K562 (cell line): Measurements from ENCODE around the gene CHMP4B. TPM values are rescaled to one million over a fixed set of nuclear protein-coding genes. Genes with fewer than 3 reads are reported as not detected.

Source experiments
- BCOR ChIP-seq: fragments of 450-650 bp; IDR thresholded peaks from 2 replicates; pipeline ENCODE4 v1.6.1; 2016
- GMEB1 ChIP-seq: fragments of 250-450 bp; sonication (Bioruptor Pico); IDR thresholded peaks from 2 replicates; pipeline ENCODE4 v1.4.0; 2020; ENCODE audit warnings: mild to moderate bottlenecking
- KLF16 ChIP-seq: IDR thresholded peaks from 2 replicates; pipeline ENCODE4 v1.6.1; 2016; ENCODE audit warnings: antibody characterized with exemption
- NFE2 ChIP-seq: IDR thresholded peaks from 2 replicates; pipeline ENCODE4 v1.6.1; 2014; ENCODE audit warnings: antibody characterized with exemption, low read depth
- RFX5 ChIP-seq: IDR thresholded peaks from 2 replicates; pipeline ENCODE4 v1.6.1; 2011; ENCODE audit warnings: low read depth, mild to moderate bottlenecking, improper control_type of control experiment, low read length
- ZNF232 ChIP-seq: sonication (generic); formaldehyde crosslinking; IDR thresholded peaks from 2 replicates; pipeline ENCODE4 v1.8.0; 2022; ENCODE audit warnings: mild to moderate bottlenecking, missing genetic modification reagents
- ZNF507 ChIP-seq: conservative IDR thresholded peaks from 2 replicates; pipeline ENCODE4 v1.6.1; 2017; ENCODE audit warnings: missing genetic modification characterization, missing compliant biosample characterization
- ZNF766 ChIP-seq: fragments of 200-800 bp; sonication (Bioruptor generic); conservative IDR thresholded peaks from 2 replicates; pipeline ENCODE4 v1.6.1; 2016; ENCODE audit warnings: missing genetic modification characterization, missing compliant biosample characterization
- polyA plus RNA-seq, 8 experiments: library from polyadenylated mRNA; depleted of rRNA in 4 of 8; stranded (reverse) in 5 of 8; unstranded in 3 of 8; fragments of >200 nt; fragmentation: Nextera tagmentation in 2 of 8; fragmentation: Illumina TruSeq in 1 of 8; extraction: Ambion mirVana in 2 of 8; extraction: Trizol in 1 of 8; gene quantifications; 2 replicates each; pipeline versions ENCODE4 v1.2.1 to v1.2.3, GENCODE V29; 2011 to 2014; ENCODE audit warnings: inconsistent platforms in 1 of 8, missing spikeins in 1 of 8
- total RNA-seq, 7 experiments: library from RNA; depleted of rRNA in 6 of 7; stranded (reverse); fragments of >200 nt in 6 of 7; fragmentation: Illumina TruSeq in 2 of 7; extraction: Trizol in 2 of 7; gene quantifications; 2 replicates each; pipeline versions ENCODE4 v1.2.1 to v1.2.3, GENCODE V29; 2011 to 2021; ENCODE audit warnings: low replicate concordance in 1 of 7

The CHMP4B gene
- total and polyA plus RNA-seq, 9 of the 15 experiments (the other 6 are each of a cell fraction or from before 2014, with no cell fraction given), result 1.8 to 64.7 (median 31.8) TPM

GRCh38 chr20:33793011-33793931 lies 17.9 kb upstream of the CHMP4B start (continued):
- TF ChIP-seq GMEB1 (CRISPR knock-in tag) (no peak), KLF16 (no peak), ZNF507 (tag) (no peak), ZNF232 (CRISPR knock-in tag) (no peak), ZNF766 (CRISPR knock-in tag) (no peak), RFX5 (no peak), BCOR (no peak), NFE2 (no peak)
- TF ChIP-seq, all 486 proteins: peak for 0
